ENCODE results near the gene KANSL1. TPM values are rescaled to one million over a fixed set of nuclear protein-coding genes. Genes with fewer than 3 reads are reported as not detected.
"Not testable (repeated sequence)": the region's sequence is repeated elsewhere in the genome, so short reads cannot be mapped to it uniquely, and the experiment has no call there.

Gene KANSL1
- total RNA-seq, 1 donor: 171 TPM

DNA sequence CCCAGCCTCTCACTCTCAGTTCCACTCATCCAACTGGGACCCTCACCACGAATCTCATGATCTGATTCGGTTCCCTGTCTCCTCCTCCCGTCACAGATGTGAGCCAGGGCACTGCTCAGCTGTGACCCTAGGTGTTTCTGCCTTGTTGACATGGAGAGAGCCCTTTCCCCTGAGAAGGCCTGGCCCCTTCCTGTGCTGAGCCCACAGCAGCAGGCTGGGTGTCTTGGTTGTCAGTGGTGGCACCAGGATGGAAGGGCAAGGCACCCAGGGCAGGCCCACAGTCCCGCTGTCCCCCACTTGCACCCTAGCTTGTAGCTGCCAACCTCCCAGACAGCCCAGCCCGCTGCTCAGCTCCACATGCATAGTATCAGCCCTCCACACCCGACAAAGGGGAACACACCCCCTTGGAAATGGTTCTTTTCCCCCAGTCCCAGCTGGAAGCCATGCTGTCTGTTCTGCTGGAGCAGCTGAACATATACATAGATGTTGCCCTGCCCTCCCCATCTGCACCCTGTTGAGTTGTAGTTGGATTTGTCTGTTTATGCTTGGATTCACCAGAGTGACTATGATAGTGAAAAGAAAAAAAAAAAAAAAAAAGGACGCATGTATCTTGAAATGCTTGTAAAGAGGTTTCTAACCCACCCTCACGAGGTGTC is 167.6 kb downstream of the KANSL1 start:
- DNase-seq (ENCODE audit: low read depth): no peak
- H3K4me3 ChIP-seq (ENCODE audit: low read depth, low read length): no peak overlapping the region
- TF ChIP-seq, protein P1, sequence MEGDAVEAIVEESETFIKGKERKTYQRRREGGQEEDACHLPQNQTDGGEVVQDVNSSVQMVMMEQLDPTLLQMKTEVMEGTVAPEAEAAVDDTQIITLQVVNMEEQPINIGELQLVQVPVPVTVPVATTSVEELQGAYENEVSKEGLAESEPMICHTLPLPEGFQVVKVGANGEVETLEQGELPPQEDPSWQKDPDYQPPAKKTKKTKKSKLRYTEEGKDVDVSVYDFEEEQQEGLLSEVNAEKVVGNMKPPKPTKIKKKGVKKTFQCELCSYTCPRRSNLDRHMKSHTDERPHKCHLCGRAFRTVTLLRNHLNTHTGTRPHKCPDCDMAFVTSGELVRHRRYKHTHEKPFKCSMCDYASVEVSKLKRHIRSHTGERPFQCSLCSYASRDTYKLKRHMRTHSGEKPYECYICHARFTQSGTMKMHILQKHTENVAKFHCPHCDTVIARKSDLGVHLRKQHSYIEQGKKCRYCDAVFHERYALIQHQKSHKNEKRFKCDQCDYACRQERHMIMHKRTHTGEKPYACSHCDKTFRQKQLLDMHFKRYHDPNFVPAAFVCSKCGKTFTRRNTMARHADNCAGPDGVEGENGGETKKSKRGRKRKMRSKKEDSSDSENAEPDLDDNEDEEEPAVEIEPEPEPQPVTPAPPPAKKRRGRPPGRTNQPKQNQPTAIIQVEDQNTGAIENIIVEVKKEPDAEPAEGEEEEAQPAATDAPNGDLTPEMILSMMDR (IDR thresholded peaks at IDR 0.05; ENCODE audit: insufficient read depth, low read depth, low read length): no peak

DNA sequence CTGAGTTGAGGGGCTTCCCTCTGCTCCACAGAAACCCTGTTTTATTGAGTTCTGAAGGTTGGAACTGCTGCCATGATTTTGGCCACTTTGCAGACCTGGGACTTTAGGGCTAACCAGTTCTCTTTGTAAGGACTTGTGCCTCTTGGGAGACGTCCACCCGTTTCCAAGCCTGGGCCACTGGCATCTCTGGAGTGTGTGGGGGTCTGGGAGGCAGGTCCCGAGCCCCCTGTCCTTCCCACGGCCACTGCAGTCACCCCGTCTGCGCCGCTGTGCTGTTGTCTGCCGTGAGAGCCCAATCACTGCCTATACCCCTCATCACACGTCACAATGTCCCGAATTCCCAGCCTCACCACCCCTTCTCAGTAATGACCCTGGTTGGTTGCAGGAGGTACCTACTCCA is 168.2 kb downstream of the KANSL1 start:
- DNase-seq (ENCODE audit: low read depth): no peak
- H3K4me3 ChIP-seq (ENCODE audit: low read depth, low read length): no peak overlapping the region
- TF ChIP-seq, protein P1 (IDR thresholded peaks at IDR 0.05; ENCODE audit: insufficient read depth, low read depth, low read length): no peak

DNA sequence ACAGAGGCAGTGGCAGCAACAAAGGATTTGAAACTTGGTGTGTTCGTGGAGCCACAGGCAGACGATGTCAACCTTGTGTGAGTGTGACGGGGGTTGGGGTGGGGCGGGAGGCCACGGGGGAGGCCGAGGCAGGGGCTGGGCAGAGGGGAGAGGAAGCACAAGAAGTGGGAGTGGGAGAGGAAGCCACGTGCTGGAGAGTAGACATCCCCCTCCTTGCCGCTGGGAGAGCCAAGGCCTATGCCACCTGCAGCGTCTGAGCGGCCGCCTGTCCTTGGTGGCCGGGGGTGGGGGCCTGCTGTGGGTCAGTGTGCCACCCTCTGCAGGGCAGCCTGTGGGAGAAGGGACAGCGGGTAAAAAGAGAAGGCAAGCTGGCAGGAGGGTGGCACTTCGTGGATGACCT is 168.6 kb downstream of the KANSL1 start:
- DNase-seq (ENCODE audit: low read depth): no peak
- no peak overlapping the region for H3K4me3 ChIP-seq (ENCODE audit: low read depth, low read length)
- TF ChIP-seq, protein P1 (IDR thresholded peaks at IDR 0.05; ENCODE audit: insufficient read depth, low read depth, low read length): no peak

DNA sequence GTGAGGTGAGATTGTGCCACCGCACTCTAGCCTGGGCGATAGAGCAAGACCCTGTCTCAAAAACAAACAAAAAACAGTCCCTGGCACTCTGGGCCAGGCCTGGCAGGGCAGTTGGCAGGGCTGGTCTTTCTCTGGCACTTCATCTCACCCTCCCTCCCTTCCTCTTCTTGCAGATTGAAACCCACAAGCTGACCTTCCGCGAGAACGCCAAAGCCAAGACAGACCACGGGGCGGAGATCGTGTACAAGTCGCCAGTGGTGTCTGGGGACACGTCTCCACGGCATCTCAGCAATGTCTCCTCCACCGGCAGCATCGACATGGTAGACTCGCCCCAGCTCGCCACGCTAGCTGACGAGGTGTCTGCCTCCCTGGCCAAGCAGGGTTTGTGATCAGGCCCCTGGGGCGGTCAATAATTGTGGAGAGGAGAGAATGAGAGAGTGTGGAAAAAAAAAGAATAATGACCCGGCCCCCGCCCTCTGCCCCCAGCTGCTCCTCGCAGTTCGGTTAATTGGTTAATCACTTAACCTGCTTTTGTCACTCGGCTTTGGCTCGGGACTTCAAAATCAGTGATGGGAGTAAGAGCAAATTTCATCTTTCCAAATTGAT is 169.3 kb downstream of the KANSL1 start:
- no peak for DNase-seq (ENCODE audit: low read depth)
- TF ChIP-seq, protein P1 (IDR thresholded peaks at IDR 0.05; ENCODE audit: insufficient read depth, low read depth, low read length): no peak
- H3K4me3 ChIP-seq (ENCODE audit: low read depth, low read length): no peak overlapping the region

DNA sequence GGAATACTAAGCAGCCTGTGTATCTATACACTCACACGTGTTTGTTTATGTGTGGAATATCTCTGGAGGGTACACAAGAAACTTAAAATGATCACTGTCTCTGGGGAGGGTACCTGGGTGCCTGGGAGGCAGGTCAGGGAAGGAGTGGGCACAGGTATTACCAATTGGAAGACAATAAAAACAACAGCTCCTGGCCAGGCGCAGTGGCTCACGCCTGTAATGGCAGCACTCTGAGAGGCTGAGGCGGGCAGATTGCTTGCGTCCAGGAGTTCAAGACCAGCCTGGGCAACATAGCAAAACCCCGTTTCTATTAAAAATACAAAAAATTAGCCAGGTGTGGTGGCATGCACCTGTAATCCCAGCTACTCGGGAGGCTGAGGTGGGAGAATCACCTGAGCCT is 169.9 kb downstream of the KANSL1 start:
- DNase-seq (ENCODE audit: low read depth); H3K4me3 ChIP-seq (ENCODE audit: low read depth, low read length): not testable (repeated sequence)

DNA sequence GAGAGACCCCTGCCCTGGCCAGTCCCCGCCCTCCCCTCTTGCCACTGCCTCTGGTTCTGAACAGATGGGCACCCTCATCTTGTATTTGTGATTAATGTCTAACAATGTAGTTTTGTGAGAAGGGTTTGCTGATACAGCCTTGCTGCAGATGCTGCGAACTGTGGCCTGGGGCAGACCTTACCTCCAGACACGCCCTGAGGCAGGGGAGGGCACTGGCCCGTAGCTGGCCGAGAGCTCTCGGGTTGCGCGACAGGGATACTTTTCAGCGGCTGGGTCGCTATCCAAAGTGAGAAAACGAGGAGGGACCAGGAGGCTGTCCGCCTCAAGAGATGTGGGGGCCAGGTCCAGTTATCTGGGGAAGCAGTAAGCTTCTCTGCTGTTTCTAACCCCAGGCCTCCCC is 172.2 kb downstream of the KANSL1 start:
- TF ChIP-seq, protein P1 (IDR thresholded peaks at IDR 0.05; ENCODE audit: insufficient read depth, low read depth, low read length): no peak
- no peak for DNase-seq (ENCODE audit: low read depth)
- no peak overlapping the region for H3K4me3 ChIP-seq (ENCODE audit: low read depth, low read length)

DNA sequence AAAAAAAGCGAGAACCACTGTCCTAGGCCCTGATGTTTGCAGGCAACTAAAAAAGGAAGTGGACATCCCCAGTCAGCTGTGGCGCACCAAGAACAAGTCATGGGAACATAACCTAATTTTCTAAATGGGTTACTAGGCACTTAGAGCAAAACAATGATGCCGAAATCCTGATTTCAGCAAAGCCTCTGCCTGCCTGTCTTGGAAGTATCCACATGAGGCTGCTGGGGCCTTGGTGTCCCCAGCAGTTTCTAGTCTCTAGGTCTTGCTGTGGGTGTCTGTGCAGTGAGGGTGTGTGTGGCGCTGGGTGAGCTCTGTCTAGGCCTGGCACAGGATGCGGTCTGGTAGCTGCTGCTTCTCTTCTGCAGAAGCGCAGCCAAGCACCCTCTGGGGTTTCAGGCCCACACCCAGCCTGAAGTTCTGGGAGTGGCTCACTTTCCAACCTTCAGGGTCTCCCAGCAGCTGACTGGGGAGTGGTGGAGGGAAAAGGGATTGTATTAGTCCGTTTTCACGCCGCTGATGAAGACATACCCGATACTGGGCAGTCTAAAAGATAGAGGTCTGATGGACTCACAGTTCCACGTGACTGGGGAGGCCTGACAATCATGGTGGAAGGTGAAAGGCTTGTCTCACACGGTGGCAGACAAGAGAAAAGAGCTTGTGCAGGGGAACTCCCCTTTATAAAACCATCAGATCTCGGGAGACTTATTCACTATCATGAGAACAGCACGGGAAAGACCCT is 173.0 kb downstream of the KANSL1 start:
- TF ChIP-seq, protein P1 (IDR thresholded peaks at IDR 0.05; ENCODE audit: insufficient read depth, low read depth, low read length): no peak
- DNase-seq (ENCODE audit: low read depth): no peak
- H3K4me3 ChIP-seq (ENCODE audit: low read depth, low read length): no peak overlapping the region

DNA sequence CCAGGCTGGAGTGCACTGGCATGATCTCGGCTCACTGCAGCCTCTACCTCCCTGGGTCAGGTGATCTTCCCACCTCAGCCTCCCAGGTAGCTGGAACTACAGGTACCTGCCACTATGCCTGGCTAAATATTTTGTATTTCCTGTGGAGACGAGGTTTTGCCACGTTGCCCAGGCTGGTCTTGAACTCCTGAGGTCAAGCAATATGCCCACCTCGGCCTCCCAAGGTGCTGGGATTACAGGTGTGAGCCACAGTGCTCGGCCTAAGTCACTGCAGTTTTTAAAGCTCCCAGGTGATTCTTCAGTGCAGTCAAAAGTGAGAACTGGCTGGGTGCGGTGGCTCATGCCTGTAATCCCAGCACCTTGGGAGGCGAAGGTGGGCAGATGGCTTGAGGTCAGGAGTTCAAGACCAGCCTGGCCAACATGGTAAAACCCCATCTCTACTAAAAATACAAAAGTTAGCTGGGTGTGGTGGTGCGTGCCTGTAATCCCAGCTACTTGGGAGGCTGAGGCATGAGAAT is 173.8 kb downstream of the KANSL1 start:
- not testable (repeated sequence) for H3K4me3 ChIP-seq (ENCODE audit: low read depth, low read length); DNase-seq (ENCODE audit: low read depth)
